Ovary (tissue), 9 donors: Measurements from ENCODE around the gene CNDP1. TPM values are rescaled to one million over a fixed set of nuclear protein-coding genes. Genes with fewer than 3 reads are reported as not detected.

Experiments used
- DNase-seq, 5 donors: peaks; one replicate each; pipeline ENCODE4 v3.0.0-alpha.2; 2019 to 2020
- H3K27ac ChIP-seq, 2 donors: fragments of 200-600 bp; one replicate each; pipeline versions ENCODE4 v1.5.1 to v1.8.0; 2019 to 2022
- H3K27me3 ChIP-seq: fragments of 200-600 bp; one replicate; pipeline ENCODE4 v1.8.0; 2022
- H3K36me3 ChIP-seq: fragments of 200-600 bp; sonication (generic); one replicate; pipeline ENCODE4 v1.5.1; 2019
- H3K4me1 ChIP-seq: one replicate; pipeline ENCODE4 v1.8.1; 2013; ENCODE audit warnings: mild to moderate bottlenecking, moderate library complexity; ENCODE audit not compliant: insufficient read depth
- H3K4me3 ChIP-seq: fragments of 200-600 bp; sonication (generic); one replicate; pipeline ENCODE4 v1.5.1; 2017
- H3K9me3 ChIP-seq, 2 donors: fragments of 200-600 bp in 1 of 2; sonication (generic) in 1 of 2; one replicate each; pipeline versions ENCODE4 v1.5.1 to v1.8.1; 2013 to 2019; ENCODE audit warnings: mild to moderate bottlenecking in 1 of 2, moderate library complexity in 1 of 2
- CTCF ChIP-seq, 3 donors: fragments of 450-650 bp in 2 of 3; fragments of 200-600 bp in 1 of 3; IDR thresholded peaks; one replicate each; pipeline versions ENCODE4 v1.5.1 to v1.8.0; 2016 to 2022; ENCODE audit warnings: antibody characterized with exemption in 3 of 3, mild to moderate bottlenecking in 1 of 3
- EP300 ChIP-seq: sonication (generic); formaldehyde crosslinking; IDR thresholded peaks from one replicate; pipeline ENCODE4 v1.6.1; 2017; ENCODE audit warnings: antibody characterized with exemption
- POLR2A ChIP-seq: fragments of 450-650 bp; IDR thresholded peaks from one replicate; pipeline ENCODE4 v1.6.1; 2017; ENCODE audit warnings: antibody characterized with exemption, mild to moderate bottlenecking, moderate library complexity
- WGBS, 3 donors: extraction: QIAGEN DNeasy Blood & Tissue Kit in 1 of 3; methylation state at CpG; one replicate each; pipeline versions ENCODE4 v1.1.5 to v1.1.7; 2013 to 2017; 5-methylcytosine and 5-hydroxymethylcytosine counted together
- intact Hi-C, 4 donors: fragments of 100-400 bp; cut with DNase I; formaldehyde crosslinking; loops; one replicate each; pipeline versions ENCODE4 v1.11.0 to v1.15.1; 2022 to 2023
- polyA plus RNA-seq, 2 donors: library from polyadenylated mRNA; stranded (reverse); fragments of 200-250 nt in 1 of 2; fragments of 350-450 nt in 1 of 2; fragmentation: Illumina TruSeq in 1 of 2; extraction: RNeasy Lipid Tissue Mini Kit (QIAGEN cat#74804) in 1 of 2; gene quantifications; one replicate each; pipeline ENCODE4 v1.2.3, GENCODE V29; 2013 to 2014
- total RNA-seq, 7 donors: library from RNA; depleted of rRNA in 2 of 7; stranded (reverse); fragments of >200 nt in 2 of 7; fragmentation: NEBNext Ultra II Directional in 3 of 7; extraction: Animal tissue kit (Norgen Biotek cat#: 25700) in 3 of 7; gene quantifications; one replicate each; pipeline versions ENCODE4 v1.1.0 to v1.2.4, GENCODE V29; 2016 to 2023
- donor health status: DM: no; HTN: no; CAD: no; lungs with moderate emphysema.
- donor health status: DM: no; HTN: no; CAD: no.
- donor health status: Bipolar disorder and iron deficiency.
- donor health status: DM: yes; HTN: yes; CAD: no.
- donor health status: DM: no; HTN: no; CAD: no.
- donor health status: DM: yes; HTN: yes; CAD: no.

The CNDP1 gene
- total and polyA plus RNA-seq, 9 donors = 0.02 to 0.35 (median 0.15) TPM; not detected in 3

- no peaks in the 10 kb centered on the region for H3K36me3 ChIP-seq
- H3K9me3 ChIP-seq = no peaks in the 10 kb centered on the region
- DNase-seq = no peak
- no peak for TF ChIP-seq CTCF (IDR thresholded peaks at IDR 0.05)
- no peak for TF ChIP-seq POLR2A
- TF ChIP-seq EP300 = no peak
- no peaks in the 10 kb centered on the region for H3K27me3 ChIP-seq
- no peaks in the 10 kb centered on the region for H3K4me1 ChIP-seq
- 89 to 92% (median 90%) methylated on average over 25 of the region's 25 CpGs for WGBS, 3 donors
- no peak overlapping the region for H3K27ac ChIP-seq
- intact Hi-C loops = no loop called here
- H3K4me3 ChIP-seq = no peak overlapping the region
Observed at GRCh38 chr18:74529811-74530583, 4.3 kb upstream of the CNDP1 start.

- intact Hi-C loops = no loop called here
Observed at GRCh38 chr18:74530584-74530862, 3.8 kb upstream of the CNDP1 start.

GRCh38 chr18:74531043-74531442, 3.3 kb upstream of the CNDP1 start:
- no peaks in the 10 kb centered on the region for H3K9me3 ChIP-seq
- 81 to 94% (median 92%) methylated on average over 7 of the region's 7 CpGs for WGBS, 3 donors
- no peak for DNase-seq
- TF ChIP-seq POLR2A (no peak), CTCF (IDR thresholded peaks at IDR 0.05) (no peak), EP300 (no peak)
- no peaks in the 10 kb centered on the region for H3K36me3 ChIP-seq
- no peaks in the 10 kb centered on the region for H3K4me1 ChIP-seq
- no peak overlapping the region for H3K4me3 ChIP-seq
- intact Hi-C loops = no loop called here
- no peaks in the 10 kb centered on the region for H3K27me3 ChIP-seq
- H3K27ac ChIP-seq = no peak overlapping the region

More at GRCh38 chr18:74530584-74530862, 3.8 kb upstream of the CNDP1 start:
- no peak for DNase-seq
- no peaks in the 10 kb centered on the region for H3K9me3 ChIP-seq
- 56 to 82% (median 72%) methylated on average over 6 of the region's 6 CpGs for WGBS, 3 donors
- no peaks in the 10 kb centered on the region for H3K36me3 ChIP-seq
- TF ChIP-seq EP300 = no peak
- TF ChIP-seq POLR2A = no peak
- no peak for TF ChIP-seq CTCF (IDR thresholded peaks at IDR 0.05)
- no peaks in the 10 kb centered on the region for H3K27me3 ChIP-seq
- H3K27ac ChIP-seq = no peak overlapping the region
- H3K4me3 ChIP-seq = no peak overlapping the region
- H3K4me1 ChIP-seq = no peaks in the 10 kb centered on the region

- H3K4me1 ChIP-seq = no peaks in the 10 kb centered on the region
Observed at GRCh38 chr18:74532511-74533025, 1.7 kb upstream of the CNDP1 start.

More at GRCh38 chr18:74532511-74533025, 1.7 kb upstream of the CNDP1 start:
- H3K9me3 ChIP-seq = no peaks in the 10 kb centered on the region
- no peak for DNase-seq
- H3K27ac ChIP-seq = no peak overlapping the region
- H3K4me3 ChIP-seq = no peak overlapping the region
- H3K27me3 ChIP-seq = no peaks in the 10 kb centered on the region
- intact Hi-C loops = no loop called here
- 44 to 50% (median 46%) methylated on average over 9 of the region's 9 CpGs for WGBS, 3 donors
- H3K36me3 ChIP-seq = no peaks in the 10 kb centered on the region
- TF ChIP-seq CTCF (IDR thresholded peaks at IDR 0.05) = no peak
- TF ChIP-seq EP300 = no peak
- no peak for TF ChIP-seq POLR2A
